HG03469 (cell line): ENCODE results near the gene LAMA2.

Source experiments
- ATAC-seq: cut with Tn5 transposase; IDR thresholded peaks from one replicate; pipeline ENCODE4 v1.9.1; 2021; ENCODE audit warnings: mild to moderate bottlenecking, moderate library complexity, moderate number of reproducible peaks; ENCODE audit not compliant: unreplicated experiment

Gene LAMA2

DNA sequence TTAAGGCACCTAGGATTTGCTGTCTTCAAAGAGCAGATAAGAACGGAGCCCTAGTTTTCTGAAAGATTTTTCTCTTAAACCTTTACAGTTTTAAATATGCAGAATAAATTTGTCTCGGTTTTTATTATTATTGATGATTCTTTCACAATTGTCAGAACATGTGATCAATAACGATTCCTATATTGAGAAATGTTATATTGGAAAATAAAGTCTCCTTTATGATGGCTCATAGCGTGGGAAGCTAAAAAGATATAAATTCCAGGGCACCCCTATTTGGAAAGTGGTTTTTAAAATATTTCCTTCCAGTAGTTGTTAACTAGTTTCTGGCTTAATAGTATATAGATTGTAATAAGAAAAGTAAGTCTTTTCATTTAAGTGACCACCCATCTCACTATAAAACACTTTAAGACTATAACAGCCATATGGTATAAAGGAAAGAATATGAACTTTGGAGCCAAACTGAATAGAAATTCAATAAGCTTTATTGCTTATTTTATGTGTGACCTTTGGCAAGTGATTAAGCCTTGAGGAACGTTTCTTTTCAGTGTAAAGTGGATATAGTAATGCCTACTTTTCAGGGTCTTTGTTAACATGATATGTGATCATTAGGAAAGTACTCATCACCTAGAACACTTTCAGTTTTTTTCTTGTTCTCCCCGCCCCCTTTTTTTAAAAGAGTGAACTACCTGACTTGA, 369.6 kb downstream of the LAMA2 start:
- ATAC-seq = no peak

DNA sequence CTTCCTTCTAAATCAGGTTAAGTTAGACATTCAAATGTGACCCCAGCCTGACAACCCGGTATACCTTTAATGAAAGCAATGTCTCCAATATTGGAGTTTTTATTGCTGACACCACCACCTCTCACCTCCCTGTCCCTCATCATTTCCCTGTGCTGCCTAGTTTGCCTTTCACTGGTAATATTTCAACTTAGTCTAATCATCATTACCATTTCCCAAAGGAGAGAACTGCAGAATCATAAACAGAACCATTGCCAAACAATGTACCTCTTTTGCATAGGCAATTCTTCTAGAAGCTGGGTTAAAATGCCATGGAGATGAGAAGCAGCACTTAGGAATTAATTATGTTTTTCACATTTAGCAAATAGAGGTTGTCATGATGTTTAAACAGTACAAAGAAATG, 370.3 kb downstream of the LAMA2 start:
- no peak for ATAC-seq

GRCh38 chr6:129253727-129254126, 370.8 kb downstream of the LAMA2 start:
- no peak for ATAC-seq

- ATAC-seq = no peak
Measured at GRCh38 chr6:129257196-129257595, 374.3 kb downstream of the LAMA2 start.

DNA sequence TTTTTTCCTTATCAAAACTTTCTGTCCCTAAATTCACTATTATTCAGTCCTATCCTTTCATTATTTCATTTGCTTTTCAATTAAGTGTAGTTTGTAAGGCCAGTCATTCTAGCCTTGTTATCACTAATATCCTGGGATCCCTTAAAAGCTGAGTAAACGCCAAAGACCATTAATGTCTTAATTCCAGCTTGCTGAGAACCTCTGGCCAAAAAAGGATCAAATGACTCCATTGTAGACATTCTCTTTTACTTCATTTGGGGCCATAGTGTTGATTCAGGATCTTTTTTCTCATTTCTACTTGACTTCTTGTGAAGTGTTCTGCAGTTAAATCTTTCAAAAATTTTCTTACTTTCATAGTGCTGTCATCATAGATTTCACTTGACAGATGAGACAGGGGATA, 379.7 kb downstream of the LAMA2 start:
- no peak for ATAC-seq

DNA sequence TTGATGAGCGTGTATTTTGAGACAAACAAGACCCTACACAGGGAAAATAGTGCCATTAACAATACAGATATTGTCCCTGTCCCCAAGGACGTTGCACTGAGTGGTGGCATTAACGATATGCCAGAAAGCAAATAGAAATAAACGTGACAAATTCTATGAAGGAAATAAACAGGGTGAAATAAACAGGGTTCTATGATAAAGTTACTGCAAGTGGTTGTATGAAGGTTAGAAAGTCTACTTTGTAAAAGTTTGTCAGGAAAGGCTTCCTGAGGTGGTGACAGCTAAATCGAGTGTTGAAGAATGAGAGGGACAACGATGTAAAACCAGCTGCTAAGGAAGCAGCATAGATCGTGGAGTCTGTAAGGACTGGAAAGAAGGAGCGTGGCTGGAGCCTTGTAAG, 380.2 kb downstream of the LAMA2 start:
- no peak for ATAC-seq

- ATAC-seq = no peak
Measured at GRCh38 chr6:129264480-129265045, 381.6 kb downstream of the LAMA2 start.

GRCh38 chr6:129267028-129267427, 384.1 kb downstream of the LAMA2 start:
- ATAC-seq = no peak

- no peak for ATAC-seq
Measured at GRCh38 chr6:129269076-129269475, 386.1 kb downstream of the LAMA2 start.

DNA sequence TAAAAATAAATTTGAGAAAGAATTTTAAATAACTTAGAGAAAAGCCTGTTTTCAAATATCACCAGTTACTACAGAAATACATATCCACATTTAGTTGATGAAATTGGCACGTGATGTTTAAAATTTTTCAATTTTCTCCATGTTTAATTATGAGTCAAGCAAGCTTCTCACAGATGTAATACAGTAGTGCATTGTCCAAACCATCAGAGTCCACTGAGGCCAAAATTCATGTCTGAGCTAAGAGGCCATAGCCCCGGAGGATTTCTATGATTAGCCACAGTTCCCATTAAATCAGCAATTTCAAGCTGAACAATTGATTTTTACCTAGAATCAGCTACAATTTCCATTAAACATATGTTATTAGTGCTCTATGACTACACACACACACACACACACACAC, 387.0 kb downstream of the LAMA2 start:
- ATAC-seq = no peak

DNA sequence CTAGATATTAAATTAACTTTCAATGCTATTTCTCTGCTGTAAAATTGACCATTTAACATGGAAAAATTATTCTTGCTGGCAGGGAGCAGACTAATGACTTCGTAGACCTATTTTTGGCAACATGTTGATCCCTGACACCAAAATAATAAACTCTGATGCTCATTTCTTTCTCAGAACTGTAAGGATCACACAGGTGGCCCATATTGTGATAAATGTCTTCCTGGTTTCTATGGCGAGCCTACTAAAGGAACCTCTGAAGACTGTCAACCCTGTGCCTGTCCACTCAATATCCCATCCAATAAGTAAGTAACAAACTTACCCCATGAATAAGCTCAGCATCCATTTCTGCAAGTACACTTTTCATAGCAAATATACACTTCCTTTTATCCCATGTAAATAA, 387.5 kb downstream of the LAMA2 start:
- no peak for ATAC-seq

DNA sequence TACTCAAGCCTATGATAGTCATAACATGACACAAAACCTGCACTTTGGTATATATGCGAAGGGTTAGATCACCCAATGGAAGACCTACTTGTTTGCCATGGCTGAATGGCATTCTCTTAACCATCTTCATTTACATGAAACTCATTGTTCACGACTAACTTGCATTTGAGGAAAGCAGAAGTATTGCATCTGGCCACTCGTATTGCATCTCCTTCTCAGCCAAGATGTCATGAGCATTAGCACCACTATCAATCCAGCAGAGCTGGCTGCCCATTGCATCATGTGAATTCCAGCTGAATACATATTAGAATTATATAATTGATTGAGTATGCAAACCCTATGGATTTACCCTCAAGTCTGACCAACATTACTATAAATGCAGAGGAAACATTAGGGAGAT, 390.2 kb downstream of the LAMA2 start:
- no peak for ATAC-seq

GRCh38 chr6:129276461-129276860, 393.5 kb downstream of the LAMA2 start:
- no peak for ATAC-seq

GRCh38 chr6:129276986-129277385, 394.0 kb downstream of the LAMA2 start:
- no peak for ATAC-seq

GRCh38 chr6:129279343-129280292, 396.7 kb downstream of the LAMA2 start:
- ATAC-seq = no peak

- no peak for ATAC-seq
Measured at GRCh38 chr6:129280293-129280644, 397.3 kb downstream of the LAMA2 start.

- ATAC-seq = no peak
Measured at GRCh38 chr6:129280749-129281148, 397.8 kb downstream of the LAMA2 start.

GRCh38 chr6:129281168-129281796, 398.3 kb downstream of the LAMA2 start:
- no peak for ATAC-seq

GRCh38 chr6:129282019-129282418, 399.1 kb downstream of the LAMA2 start:
- ATAC-seq = no peak

DNA sequence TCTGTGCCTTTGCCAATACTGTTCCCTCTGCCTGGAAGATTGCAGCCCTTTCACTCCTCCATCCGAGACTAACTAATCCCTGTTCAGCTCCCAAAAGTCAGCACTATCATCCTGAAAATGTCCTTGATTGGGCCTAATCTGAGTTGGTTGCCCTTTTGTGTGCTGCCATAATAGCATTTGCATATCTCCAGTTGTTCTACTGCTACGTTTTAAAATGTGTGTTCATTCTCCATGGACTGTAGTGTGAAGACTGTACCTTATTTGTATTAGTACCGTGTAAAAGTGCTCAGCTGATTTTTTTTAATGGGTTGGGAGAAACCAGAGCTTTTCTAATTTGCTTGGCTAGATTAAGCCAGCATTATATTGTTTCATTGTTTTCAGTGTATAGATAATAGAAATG, 401.3 kb downstream of the LAMA2 start:
- no peak for ATAC-seq
